Chondrocyte (in vitro differentiated cells): Measurements from ENCODE around the gene RAB5A. TPM values are rescaled to one million over a fixed set of nuclear protein-coding genes. Genes with fewer than 3 reads are reported as not detected.

Experiments used
- DNase-seq: peaks from one replicate; pipeline ENCODE4 v3.0.0; 2021; ENCODE audit warnings: mixed read lengths, low spot score
- H3K27ac Mint-ChIP-seq: one replicate; pipeline ENCODE4 v1.8.0; 2021; ENCODE audit warnings: mild to moderate bottlenecking, moderate library complexity, mixed read lengths; ENCODE audit not compliant: unreplicated experiment
- H3K27me3 Mint-ChIP-seq: 2 replicates; pipeline ENCODE4 v1.8.0; 2021; ENCODE audit warnings: low read depth, mixed read lengths
- H3K36me3 Mint-ChIP-seq: 2 replicates; pipeline ENCODE4 v1.8.0; 2021; ENCODE audit warnings: low read depth, mixed read lengths
- H3K4me1 Mint-ChIP-seq: 2 replicates; pipeline ENCODE4 v1.8.0; 2021; ENCODE audit warnings: low read depth, mild to moderate bottlenecking, mixed read lengths
- H3K4me3 Mint-ChIP-seq: one replicate; pipeline ENCODE4 v1.8.0; 2021; ENCODE audit warnings: mild to moderate bottlenecking, moderate library complexity, mixed read lengths; ENCODE audit not compliant: unreplicated experiment
- H3K9me3 Mint-ChIP-seq: 2 replicates; pipeline ENCODE4 v1.8.0; 2021; ENCODE audit warnings: low read depth, mixed read lengths
- CTCF ChIP-seq: fragments of 200-600 bp; sonication (generic); IDR thresholded peaks from 2 replicates; pipeline ENCODE4 v1.5.0; 2021; ENCODE audit warnings: antibody characterized with exemption, mild to moderate bottlenecking, moderate library complexity
- total RNA-seq: library from RNA; stranded (reverse); gene quantifications from 3 replicates; pipeline ENCODE4 v1.2.1, GENCODE V29; 2021

Gene RAB5A
- total RNA-seq, 1 donor from 2014 or later, result 81.1 TPM

DNA sequence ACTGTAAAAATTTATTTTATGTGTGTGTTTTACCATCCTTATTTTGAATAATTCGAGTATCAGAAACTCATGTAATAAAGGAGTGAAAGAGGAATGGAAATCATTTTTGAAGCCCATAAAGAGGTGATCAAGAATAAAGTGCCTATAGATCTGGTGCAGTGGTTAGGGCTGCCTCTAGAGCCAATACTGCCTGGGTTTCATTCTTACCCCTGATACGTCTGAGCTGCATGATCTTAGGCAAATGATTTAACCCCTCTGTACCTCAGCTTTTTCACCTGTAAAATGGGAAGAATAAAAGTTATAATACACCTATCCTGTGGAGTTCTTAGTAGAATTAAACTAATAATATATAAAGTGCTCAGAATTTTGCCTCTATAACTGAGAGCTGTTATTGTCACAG is 43.2 kb upstream of the RAB5A start:
- TF ChIP-seq CTCF, result no peak
- Mint-ChIP-seq H3K36me3 (no peaks in the 10 kb centered on the region), H3K4me3 (no peak overlapping the region), H3K27ac (no peak overlapping the region), H3K9me3 (peaks cover 2% of the 10 kb centered on the region), H3K4me1 (peaks cover 4% of the 10 kb centered on the region), H3K27me3 (no peaks in the 10 kb centered on the region)
- DNase-seq, result no peak

DNA sequence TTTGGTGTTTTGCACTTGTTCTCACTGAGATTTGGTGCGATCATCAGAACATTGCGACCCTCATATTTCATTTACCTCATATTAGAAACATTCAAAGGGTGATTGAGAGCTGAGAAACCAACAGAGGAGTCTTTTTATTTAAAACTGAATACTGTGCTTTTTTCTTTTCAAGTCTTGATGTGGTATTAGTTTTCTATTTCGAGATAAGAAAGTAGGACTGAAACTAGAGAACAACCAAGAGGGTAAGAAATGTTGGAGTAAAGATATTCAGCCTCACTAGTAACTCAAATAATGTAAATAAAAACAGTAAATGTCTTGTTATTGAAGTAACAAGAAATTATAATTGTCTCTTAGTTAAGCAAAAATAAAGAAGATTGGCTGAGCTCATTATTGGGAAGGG is 39.4 kb upstream of the RAB5A start:
- Mint-ChIP-seq H3K9me3 (peaks cover 15% of the 10 kb centered on the region), H3K36me3 (peaks cover 4% of the 10 kb centered on the region), H3K4me1 (no peaks in the 10 kb centered on the region), H3K27ac (no peak overlapping the region), H3K27me3 (no peaks in the 10 kb centered on the region), H3K4me3 (no peak overlapping the region)
- DNase-seq, result no peak
- TF ChIP-seq CTCF, result no peak

DNA sequence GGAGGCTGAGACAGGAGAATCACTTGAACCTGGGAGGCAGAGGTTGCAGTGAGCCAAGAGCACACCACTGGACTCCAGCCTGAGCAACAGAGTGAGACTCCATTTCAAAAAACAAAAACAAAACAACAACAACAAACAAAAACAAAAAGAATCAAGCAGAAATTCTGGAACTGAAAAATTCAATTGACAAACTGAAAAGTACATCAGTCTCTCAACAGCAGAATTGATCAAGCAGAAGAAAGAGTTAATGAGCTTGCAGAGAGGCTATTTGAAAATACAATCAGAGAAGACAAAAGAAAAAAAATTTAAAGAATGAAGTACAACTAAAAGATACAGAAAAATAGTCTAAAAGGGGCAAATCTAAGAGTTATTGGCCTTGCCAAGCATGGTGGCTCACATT is 35.4 kb upstream of the RAB5A start:
- no peak for TF ChIP-seq CTCF
- Mint-ChIP-seq H3K36me3 (peaks cover 8% of the 10 kb centered on the region), H3K4me3 (no peak overlapping the region), H3K27ac (no peak overlapping the region), H3K9me3 (peaks cover 26% of the 10 kb centered on the region), H3K4me1 (no peaks in the 10 kb centered on the region), H3K27me3 (no peaks in the 10 kb centered on the region)
- no peak for DNase-seq

GRCh38 chr3:19917167-19917566 is 29.7 kb upstream of the RAB5A start:
- no peak for TF ChIP-seq CTCF

DNA sequence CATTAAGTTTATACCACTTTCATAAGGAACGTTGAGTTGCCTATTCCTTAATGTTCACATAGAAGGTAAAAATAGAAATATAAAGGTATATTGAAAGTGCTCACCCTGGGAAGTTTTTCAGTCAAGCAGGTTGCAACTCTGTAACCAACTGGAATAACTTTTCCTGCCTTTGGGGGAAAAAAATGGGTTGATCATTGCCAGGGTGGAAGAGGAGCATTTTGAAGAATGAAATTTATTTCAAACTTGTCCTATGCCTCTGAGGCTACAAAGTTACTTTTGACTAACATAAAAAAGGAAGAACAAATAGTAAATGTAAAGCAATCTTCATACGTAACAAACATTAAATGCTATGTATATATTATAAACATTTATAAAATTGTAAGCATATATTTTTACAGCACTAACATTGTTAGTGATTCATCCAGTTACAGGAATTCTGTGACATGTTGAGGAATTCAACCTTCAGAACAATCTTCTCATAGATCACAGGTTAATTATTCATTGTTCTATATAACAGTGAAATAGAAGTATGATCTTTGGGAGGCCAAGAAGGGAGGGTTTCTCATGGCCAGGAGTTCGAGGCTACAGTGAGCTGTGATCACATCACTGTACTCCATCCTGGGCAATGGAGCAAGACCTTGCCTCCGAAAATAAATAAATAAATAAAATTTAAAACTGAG is 26.4 kb upstream of the RAB5A start:
- Mint-ChIP-seq H3K9me3 (no peaks in the 10 kb centered on the region), H3K4me3 (no peak overlapping the region), H3K4me1 (no peaks in the 10 kb centered on the region), H3K27ac (no peak overlapping the region), H3K36me3 (no peaks in the 10 kb centered on the region), H3K27me3 (no peaks in the 10 kb centered on the region)
- DNase-seq, result no peak
- no peak for TF ChIP-seq CTCF

More at GRCh38 chr3:19917167-19917566, 29.7 kb upstream of the RAB5A start:
- Mint-ChIP-seq H3K4me1 (no peaks in the 10 kb centered on the region), H3K27ac (no peak overlapping the region), H3K27me3 (no peaks in the 10 kb centered on the region), H3K36me3 (peaks cover 4% of the 10 kb centered on the region), H3K4me3 (no peak overlapping the region), H3K9me3 (peaks cover 12% of the 10 kb centered on the region)
- no peak for DNase-seq
